DMS114 treated with DMSO at 0.1 percent for 48 hours (cell line): ENCODE results near the gene ARRDC4.

ENCODE experiments used
- DNase-seq: peaks from one replicate; lab custom pipeline; 2025; ENCODE audit not compliant: unreplicated experiment; lab: John Stamatoyannopoulos, UW

The ARRDC4 gene

GRCh38 chr15:97960364-97961066 is at the start of gene ARRDC4:
Gene ARRDC4, plus strand, starts transcription at chr15:97960703. Its CDS starts 159 bp downstream, at chr15:97960862.
- DNase-seq: peak; percentile 99

- no peak for DNase-seq
Measured at GRCh38 chr15:97914711-97915110, 45.8 kb upstream of the ARRDC4 start.

- DNase-seq: no peak
Measured at GRCh38 chr15:97915261-97915660, 45.2 kb upstream of the ARRDC4 start.

- DNase-seq: no peak
Measured at GRCh38 chr15:97921296-97921865, 39.1 kb upstream of the ARRDC4 start.

- no peak for DNase-seq
Measured at GRCh38 chr15:97929456-97930229, 30.9 kb upstream of the ARRDC4 start.

DNA sequence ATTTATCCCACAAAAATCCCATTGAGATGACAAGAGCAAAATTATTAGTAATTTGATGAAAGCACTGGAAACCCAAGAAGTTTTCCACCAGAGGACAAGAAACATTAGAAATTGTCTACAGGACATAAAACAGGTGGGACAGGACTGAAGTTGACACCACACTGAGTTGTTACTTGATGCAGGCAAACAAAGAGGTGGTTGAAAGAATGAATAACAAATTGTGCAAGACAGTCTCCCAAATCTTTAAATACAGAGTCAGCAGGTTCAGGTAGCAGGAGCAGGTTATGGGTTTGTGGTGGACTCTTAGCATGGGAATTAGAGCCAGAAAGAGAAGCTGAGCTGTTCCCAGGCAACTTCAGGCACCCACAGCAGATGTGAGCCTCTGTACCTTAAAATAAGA is 30.3 kb upstream of the ARRDC4 start:
- no peak for DNase-seq

DNA sequence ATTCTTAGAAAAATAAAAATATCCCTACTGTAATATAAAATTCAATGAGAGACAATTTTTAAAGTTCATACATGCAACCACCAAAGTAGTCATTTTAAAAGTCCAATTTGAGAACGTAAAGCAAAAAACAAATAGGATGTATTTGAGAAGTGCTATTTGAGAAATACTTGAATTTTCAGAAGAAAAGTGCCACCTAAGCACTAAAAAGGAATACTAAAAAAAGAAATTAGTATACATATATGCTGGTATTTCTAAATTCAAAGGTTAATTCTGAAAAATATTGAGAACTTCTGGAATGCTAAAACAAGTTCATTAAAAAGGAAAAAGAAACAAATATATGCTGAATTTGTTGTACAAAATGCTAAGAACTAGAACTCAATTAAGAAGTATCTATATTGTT is 29.2 kb upstream of the ARRDC4 start:
- no peak for DNase-seq

DNA sequence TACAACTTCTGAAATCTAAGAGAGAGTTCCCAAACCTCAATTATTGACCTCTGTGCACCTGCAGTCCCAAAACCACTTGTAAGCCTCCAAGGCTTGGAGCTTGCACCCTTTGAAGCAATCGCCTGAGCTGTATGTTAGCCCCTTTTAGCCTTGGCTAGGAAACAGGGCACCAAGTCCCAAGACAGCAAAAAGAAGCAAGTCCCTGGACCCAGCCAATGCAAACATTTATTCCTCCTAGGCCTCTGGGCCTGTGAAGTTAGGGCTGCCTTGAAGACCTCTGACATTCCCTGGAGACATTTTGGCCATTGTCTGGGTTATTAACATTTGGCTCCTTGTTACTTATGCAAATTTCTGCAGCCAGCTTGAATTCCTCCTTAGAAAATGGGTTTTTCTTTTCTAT is 26.9 kb upstream of the ARRDC4 start:
- no peak for DNase-seq

DNA sequence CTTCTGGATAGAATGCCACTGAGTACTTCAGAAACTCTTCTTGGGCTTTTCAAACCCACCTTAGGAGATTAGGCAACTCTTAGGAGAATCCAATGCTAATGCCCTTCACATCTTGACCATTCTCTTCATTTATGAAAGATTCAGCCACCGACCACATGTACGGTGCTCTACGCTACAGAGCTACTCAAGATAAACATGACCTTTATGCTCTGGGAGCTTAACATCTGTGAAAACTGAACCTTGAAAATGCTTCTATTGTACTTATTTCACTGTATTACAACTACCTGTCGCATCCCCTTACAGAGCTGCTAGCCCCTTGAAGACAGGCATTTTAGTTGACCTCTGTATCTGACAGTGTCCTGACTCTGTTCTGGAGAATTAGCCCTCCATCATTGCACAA is 19.5 kb upstream of the ARRDC4 start:
- no peak for DNase-seq

DNA sequence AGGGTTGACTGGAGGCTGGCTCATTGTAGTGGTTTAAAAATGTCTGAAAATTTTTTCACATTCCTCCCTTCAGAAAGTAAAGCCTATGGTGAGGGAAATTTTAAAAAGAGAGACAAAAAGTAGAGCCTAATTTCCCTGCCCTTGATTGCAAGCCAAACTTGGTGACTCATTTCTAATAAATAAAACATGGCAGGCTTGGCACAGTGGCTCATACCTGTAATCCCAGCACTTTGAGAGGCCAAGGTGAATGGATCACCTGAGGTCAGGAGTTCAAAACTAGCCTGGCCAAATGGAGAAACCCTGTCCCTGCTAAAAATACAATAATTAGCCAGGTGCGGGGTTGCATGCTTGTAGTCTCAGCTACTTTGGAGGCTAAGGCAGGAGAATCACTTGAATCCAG is 18.9 kb upstream of the ARRDC4 start:
- no peak for DNase-seq

DNA sequence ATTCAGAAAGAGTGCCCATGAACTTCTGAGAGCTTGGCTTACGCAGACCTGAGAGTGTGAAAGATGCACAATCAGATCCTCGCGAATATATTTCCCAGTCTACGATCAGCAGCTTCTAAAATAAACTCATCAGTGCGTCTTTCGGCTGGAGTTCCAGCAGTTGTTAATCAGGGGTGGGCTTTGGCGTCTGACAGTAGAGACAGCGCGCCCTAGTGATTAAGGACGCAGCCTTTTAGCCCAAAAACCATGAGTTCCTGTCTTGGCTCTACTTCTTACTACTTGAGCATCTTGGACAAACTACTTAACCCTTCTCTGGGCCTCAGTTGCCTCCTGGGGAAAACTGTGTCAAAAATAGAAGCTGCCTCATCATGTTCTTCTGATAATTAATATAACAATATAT is 15.8 kb upstream of the ARRDC4 start:
- no peak for DNase-seq

DNA sequence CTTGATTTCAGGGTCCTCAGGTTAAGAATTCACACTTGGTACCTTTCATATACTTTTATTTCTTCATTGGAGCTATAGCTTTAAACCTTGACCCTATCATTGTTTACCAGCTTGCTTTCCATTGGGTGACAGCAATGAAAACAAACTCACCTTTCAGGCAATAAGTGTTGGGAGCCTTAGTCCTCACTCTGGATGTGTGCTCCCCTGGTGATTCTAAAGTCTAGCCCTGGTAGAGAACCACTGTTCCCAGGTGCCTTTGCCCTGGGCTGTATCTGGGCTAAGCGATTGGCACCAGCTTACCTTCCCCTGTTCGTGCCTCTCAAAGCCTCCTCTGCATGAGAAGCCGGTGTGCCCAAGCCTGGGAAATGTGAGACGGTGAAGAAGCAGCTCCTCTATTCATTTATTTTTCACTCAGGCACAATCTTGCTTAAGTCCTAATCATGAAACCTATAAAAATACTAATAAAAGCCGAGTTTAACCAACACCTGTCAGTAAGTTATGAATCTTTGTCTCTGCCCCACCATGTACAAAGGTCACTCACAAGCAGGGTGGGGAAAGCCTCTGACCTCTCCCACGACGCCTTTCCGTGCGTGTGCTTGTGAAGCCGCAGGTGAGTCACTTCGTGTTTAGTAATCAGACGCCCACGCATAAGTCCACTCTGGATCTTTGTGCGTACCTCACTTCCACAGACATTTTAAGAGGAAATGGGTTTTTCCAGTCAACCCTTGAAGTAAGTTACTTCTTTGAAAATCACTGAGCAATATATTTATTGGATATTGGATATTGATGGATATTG is 12.8 kb upstream of the ARRDC4 start:
- DNase-seq: no peak

DNA sequence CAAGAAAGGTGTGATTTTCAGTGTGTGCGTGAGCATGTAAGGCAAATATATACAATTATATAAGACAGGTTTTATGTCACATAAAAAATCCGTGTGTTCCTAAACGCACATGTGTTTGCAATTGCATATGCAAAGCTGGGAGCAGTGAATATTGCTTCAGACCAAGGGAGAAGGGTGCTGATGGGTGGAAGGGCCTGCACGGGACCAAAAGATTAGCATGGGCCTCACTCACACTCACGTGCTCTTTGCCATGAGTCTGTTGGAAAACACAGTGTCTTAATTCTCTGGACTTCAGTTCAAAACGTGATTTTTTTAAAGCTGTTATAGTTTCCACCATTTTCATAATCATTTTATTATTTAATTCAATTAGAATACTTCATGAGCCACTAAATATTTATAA is 7.2 kb upstream of the ARRDC4 start:
- no peak for DNase-seq

- no peak for DNase-seq
Measured at GRCh38 chr15:97953748-97954147, 6.8 kb upstream of the ARRDC4 start.

GRCh38 chr15:97955035-97955434 is 5.5 kb upstream of the ARRDC4 start:
- DNase-seq: no peak

DNA sequence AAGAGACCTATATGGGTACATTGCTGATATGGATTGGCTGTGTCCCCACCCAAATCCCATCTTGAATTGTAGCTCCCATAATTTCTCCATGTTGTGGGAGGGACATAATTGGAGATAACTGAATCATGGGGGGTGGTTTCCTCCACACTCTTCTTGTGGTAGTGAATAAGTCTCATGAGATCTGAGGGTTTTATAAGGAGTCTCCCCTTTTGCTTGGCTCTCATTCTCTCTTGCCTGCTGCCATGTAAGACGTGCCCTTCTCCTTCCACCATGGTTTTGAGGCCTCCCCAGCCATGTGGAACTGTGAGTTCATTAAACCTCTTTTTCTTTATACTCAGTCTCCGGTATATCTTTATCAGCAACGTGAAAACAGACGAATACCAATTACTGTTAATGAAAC is 5.0 kb upstream of the ARRDC4 start:
- DNase-seq: no peak

- no peak for DNase-seq
Measured at GRCh38 chr15:97959724-97960363, 659 bp upstream of the ARRDC4 start.

- DNase-seq: no peak
Measured at GRCh38 chr15:97961067-97961954, 808 bp downstream of the ARRDC4 start.

DNA sequence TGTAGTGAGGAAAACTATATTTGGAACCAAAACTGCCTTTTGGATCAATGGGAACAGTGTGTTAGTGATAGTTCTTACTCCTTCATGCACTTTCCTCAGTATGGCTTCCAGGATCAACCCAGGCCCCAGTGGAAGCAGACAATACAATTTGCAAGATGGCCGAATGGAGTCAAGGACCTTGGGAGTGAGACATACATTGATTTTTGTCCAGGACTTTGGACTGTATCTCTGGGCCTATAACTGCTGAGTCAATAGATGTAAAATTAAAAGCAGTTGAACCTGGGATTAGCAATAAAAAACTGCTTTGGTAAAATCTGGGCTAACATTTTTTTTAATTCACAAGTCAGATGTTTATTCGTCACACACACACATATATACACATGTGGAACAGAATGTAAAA is 1.8 kb downstream of the ARRDC4 start:
- DNase-seq: no peak

GRCh38 chr15:97963779-97964178 is 3.3 kb downstream of the ARRDC4 start:
- no peak for DNase-seq
